CD4-positive, alpha-beta T cell treated with Interleukin-15 for 4 hours (primary cell): ENCODE data around the gene GDPGP1.
"Not testable (repeated sequence)": the region's sequence is repeated elsewhere in the genome, so short reads cannot be mapped to it uniquely, and the experiment has no call there.

Experiments
- DNase-seq: peaks from one replicate; pipeline ENCODE4 v3.0.0-alpha.2; 2020; ENCODE audit warnings: low spot score

GDPGP1 gene

GRCh38 chr15:90261811-90262210, 27.8 kb downstream of the GDPGP1 start:
- no peak for DNase-seq

- no peak for DNase-seq
These were observed 28.4 kb downstream of the GDPGP1 start for GRCh38 chr15:90262426-90262825.

GRCh38 chr15:90264671-90265070, 30.7 kb downstream of the GDPGP1 start:
- DNase-seq, result peak; percentile 29

- DNase-seq, result peak; percentile 90
These were observed 31.5 kb downstream of the GDPGP1 start, which contains the start of gene NGRN for GRCh38 chr15:90265271-90266060. Gene NGRN (plus strand): TSS chr15:90265672. CDS start chr15:90265713, 41 bp downstream.

- peak; percentile 29 for DNase-seq
These were observed 32.0 kb downstream of the GDPGP1 start for GRCh38 chr15:90266061-90266431.

GRCh38 chr15:90266485-90266884, 32.5 kb downstream of the GDPGP1 start:
- peak; percentile 26 for DNase-seq

- no peak for DNase-seq
These were observed 34.4 kb downstream of the GDPGP1 start for GRCh38 chr15:90268415-90268814.

- DNase-seq, result no peak
These were observed 36.6 kb downstream of the GDPGP1 start for GRCh38 chr15:90270502-90271150.

GRCh38 chr15:90271459-90272166, 37.6 kb downstream of the GDPGP1 start:
- no peak for DNase-seq

GRCh38 chr15:90278467-90278866, 44.5 kb downstream of the GDPGP1 start:
- DNase-seq, result not testable (repeated sequence)

- DNase-seq, result not testable (repeated sequence)
These were observed 46.7 kb downstream of the GDPGP1 start for GRCh38 chr15:90280743-90281142.

- DNase-seq, result not testable (repeated sequence)
These were observed 47.6 kb downstream of the GDPGP1 start for GRCh38 chr15:90281637-90282036.

GRCh38 chr15:90286678-90287077, 52.7 kb downstream of the GDPGP1 start:
- peak; percentile 50 for DNase-seq

GRCh38 chr15:90287101-90287500, 53.1 kb downstream of the GDPGP1 start:
- DNase-seq, result no peak

GRCh38 chr15:90287946-90288345, 53.9 kb downstream of the GDPGP1 start:
- no peak for DNase-seq

- DNase-seq, result no peak
These were observed 57.8 kb downstream of the GDPGP1 start for GRCh38 chr15:90291679-90292356.

GRCh38 chr15:90293040-90293810, 59.2 kb downstream of the GDPGP1 start:
- peak; percentile 72 for DNase-seq

- DNase-seq, result no peak
These were observed 60.1 kb downstream of the GDPGP1 start for GRCh38 chr15:90294159-90294558.

- DNase-seq, result no peak
These were observed 60.7 kb downstream of the GDPGP1 start for GRCh38 chr15:90294601-90295269.

GRCh38 chr15:90295270-90295648, 61.2 kb downstream of the GDPGP1 start:
- no peak for DNase-seq
